Activated CD8-positive, alpha-beta T cell treated with anti-CD3 and anti-CD28 coated beads for 36 hours (primary cell): ENCODE results near the gene TMEM273. TPM values are rescaled to one million over a fixed set of nuclear protein-coding genes. Genes with fewer than 3 reads are reported as not detected.

Experiments used
- ATAC-seq: fragments of 200-7000 bp; cut with Tn5 transposase; one replicate; pipeline ENCODE4 v1.10.0; 2021; ENCODE audit warnings: mild to moderate bottlenecking, moderate library complexity
- CTCF ChIA-PET: fragments of 350-600 bp; sonication (Branson Sonifier 250); formaldehyde crosslinking; loops from one replicate; lab custom pipeline; 2021; ENCODE audit warnings: antibody characterized with exemption; lab: Charles Lee
- POLR2A ChIA-PET: fragments of 350-600 bp; sonication (Branson Sonifier 250); formaldehyde crosslinking; loops from one replicate; lab custom pipeline; 2021; ENCODE audit warnings: antibody characterized with exemption; lab: Charles Lee
- DNase-seq: peaks from one replicate; pipeline ENCODE4 v3.0.0-alpha.2; 2020
- H3K27ac Mint-ChIP-seq: one replicate; pipeline ENCODE4 v1.8.0; 2021; ENCODE audit warnings: mild to moderate bottlenecking, mixed read lengths
- H3K27me3 Mint-ChIP-seq: one replicate; pipeline ENCODE4 v1.8.0; 2021; ENCODE audit warnings: mixed read lengths
- H3K36me3 Mint-ChIP-seq: one replicate; pipeline ENCODE4 v1.8.0; 2021; ENCODE audit warnings: low read depth, mixed read lengths
- H3K4me1 Mint-ChIP-seq: one replicate; pipeline ENCODE4 v1.8.0; 2021; ENCODE audit warnings: low read depth, mixed read lengths
- H3K4me3 Mint-ChIP-seq: one replicate; pipeline ENCODE4 v1.8.0; 2021; ENCODE audit warnings: mild to moderate bottlenecking, moderate library complexity, mixed read lengths
- H3K9me3 Mint-ChIP-seq: one replicate; pipeline ENCODE4 v1.8.0; 2021; ENCODE audit warnings: mixed read lengths
- CTCF ChIP-seq: fragments of 200-600 bp; IDR thresholded peaks from one replicate; pipeline ENCODE4 v1.8.0; 2022; ENCODE audit warnings: antibody characterized with exemption, mild to moderate bottlenecking
- intact Hi-C: fragments of 100-400 bp; cut with micrococcal nuclease; formaldehyde crosslinking; loops from one replicate; pipeline ENCODE4 v1.10.0; 2022
- total RNA-seq, 2 experiments: library from RNA; stranded (reverse); gene quantifications; one replicate each; pipeline ENCODE4 v1.2.3, GENCODE V29; 2021

The TMEM273 gene
- total RNA-seq, 2 experiments from 2014 or later: 16.6 to 19.0 TPM

GRCh38 chr10:49160814-49161213 is 27.4 kb downstream of the TMEM273 start:
- Mint-ChIP-seq H3K27me3 (peaks cover 5% of the 10 kb centered on the region), H3K4me3 (no peak overlapping the region), H3K4me1 (peaks cover 7% of the 10 kb centered on the region), H3K9me3 (no peaks in the 10 kb centered on the region), H3K27ac (no peak overlapping the region), H3K36me3 (no peaks in the 10 kb centered on the region)
- no peak for TF ChIP-seq CTCF
- ATAC-seq (no peak), DNase-seq (no peak)
- POLR2A ChIA-PET: no interaction called here
- CTCF ChIA-PET: no interaction called here
- intact Hi-C loops: loop anchor here (5.0 kb wide), 1 partner anchor 179 kb away; no protein-coding TSS in a partner anchor

GRCh38 chr10:49160110-49160509 is 28.1 kb downstream of the TMEM273 start:
- Mint-ChIP-seq H3K27me3 (peaks cover 5% of the 10 kb centered on the region), H3K4me3 (no peak overlapping the region), H3K4me1 (peaks cover 7% of the 10 kb centered on the region), H3K36me3 (no peaks in the 10 kb centered on the region), H3K27ac (no peak overlapping the region), H3K9me3 (no peaks in the 10 kb centered on the region)
- ChIA-PET CTCF (no interaction called here), POLR2A (interaction anchor here (0.7 kb wide), 1 partner anchor 21 kb away, joined by 3 read pairs; no protein-coding TSS in a partner anchor)
- intact Hi-C loops: loop anchor here (5.0 kb wide), 1 partner anchor 178 kb away; no protein-coding TSS in a partner anchor
- no peak for TF ChIP-seq CTCF
- no peak for ATAC-seq
- DNase-seq: no peak

- Mint-ChIP-seq H3K4me1 (peaks cover 2% of the 10 kb centered on the region), H3K27ac (no peak overlapping the region), H3K27me3 (peaks cover 5% of the 10 kb centered on the region), H3K36me3 (no peaks in the 10 kb centered on the region), H3K9me3 (no peaks in the 10 kb centered on the region), H3K4me3 (no peak overlapping the region)
- POLR2A ChIA-PET: no interaction called here
- no peak for ATAC-seq
- TF ChIP-seq CTCF: no peak
- CTCF ChIA-PET: no interaction called here
- DNase-seq: no peak
- intact Hi-C loops: no loop called here
Observed at GRCh38 chr10:49158915-49159314, 29.3 kb downstream of the TMEM273 start.

GRCh38 chr10:49158404-49158803 is 29.8 kb downstream of the TMEM273 start:
- no peak for ATAC-seq
- CTCF ChIA-PET: no interaction called here
- Mint-ChIP-seq H3K36me3 (no peaks in the 10 kb centered on the region), H3K27ac (no peak overlapping the region), H3K4me1 (peaks cover 2% of the 10 kb centered on the region), H3K27me3 (peaks cover 5% of the 10 kb centered on the region), H3K4me3 (no peak overlapping the region), H3K9me3 (no peaks in the 10 kb centered on the region)
- intact Hi-C loops: no loop called here
- no peak for DNase-seq
- TF ChIP-seq CTCF: no peak
- POLR2A ChIA-PET: no interaction called here

- intact Hi-C loops: no loop called here
- CTCF ChIA-PET: no interaction called here
- Mint-ChIP-seq H3K27me3 (peaks cover 7% of the 10 kb centered on the region), H3K4me3 (no peak overlapping the region), H3K9me3 (no peaks in the 10 kb centered on the region), H3K4me1 (peaks cover 2% of the 10 kb centered on the region), H3K27ac (no peak overlapping the region), H3K36me3 (no peaks in the 10 kb centered on the region)
- DNase-seq: no peak
- POLR2A ChIA-PET: no interaction called here
- no peak for ATAC-seq
- TF ChIP-seq CTCF: no peak
Observed at GRCh38 chr10:49157229-49157628, 31.0 kb downstream of the TMEM273 start.
